ENCODE data around the gene DRC1.

DRC1 gene

DNA sequence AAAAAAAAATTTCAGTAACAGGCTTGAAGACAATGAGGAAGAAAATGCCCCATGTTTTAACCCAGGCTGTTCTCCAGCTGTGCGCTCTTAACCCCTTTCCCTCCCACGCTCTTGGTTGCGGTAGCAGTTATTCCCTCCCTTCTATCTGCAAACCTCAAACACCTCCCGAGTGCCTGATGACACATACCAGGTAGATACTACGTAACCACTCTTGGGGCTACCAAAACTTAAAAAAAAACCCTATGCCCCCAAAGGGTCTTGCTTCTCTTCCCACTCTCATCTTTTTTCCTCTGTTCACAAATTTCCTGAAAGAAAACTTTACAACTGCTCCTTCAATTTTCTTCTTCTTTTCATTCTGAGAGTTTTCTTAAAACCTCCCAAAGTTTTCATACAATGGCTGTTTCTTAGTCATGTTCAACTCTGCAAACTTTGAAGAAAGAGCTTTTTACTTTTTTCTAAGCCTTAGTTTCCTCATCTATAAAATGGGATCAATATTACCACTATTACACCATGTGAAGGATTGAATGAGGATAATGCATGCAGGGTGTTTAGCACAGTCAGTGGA lies 4.9 kb upstream of the DRC1 start:
- no peak for TF ChIP-seq CTCF (IDR thresholded peaks at IDR 0.05; ENCODE audit: low read depth, low read length, missing control alignments)
- no peak overlapping the region for H3K4me3 ChIP-seq (ENCODE audit: low read depth, low read length)
- no peak for DNase-seq (ENCODE audit: low read depth)
- in situ Hi-C loops (cut with HindIII; ENCODE audit: low sequenced_read_pairs), result no loop called here

GRCh38 chr2:26399771-26400376 lies 1.8 kb upstream of the DRC1 start:
- H3K4me3 ChIP-seq (ENCODE audit: low read depth, low read length), result no peak overlapping the region
- in situ Hi-C loops (cut with HindIII; ENCODE audit: low sequenced_read_pairs), result no loop called here
- TF ChIP-seq CTCF (IDR thresholded peaks at IDR 0.05; ENCODE audit: low read depth, low read length, missing control alignments), result no peak
- DNase-seq (ENCODE audit: low read depth), result no peak

GRCh38 chr2:26400723-26401122 lies 997 bp upstream of the DRC1 start:
- no peak for TF ChIP-seq CTCF (IDR thresholded peaks at IDR 0.05; ENCODE audit: low read depth, low read length, missing control alignments)
- no peak overlapping the region for H3K4me3 ChIP-seq (ENCODE audit: low read depth, low read length)
- in situ Hi-C loops (cut with HindIII; ENCODE audit: low sequenced_read_pairs), result no loop called here
- no peak for DNase-seq (ENCODE audit: low read depth)

DNA sequence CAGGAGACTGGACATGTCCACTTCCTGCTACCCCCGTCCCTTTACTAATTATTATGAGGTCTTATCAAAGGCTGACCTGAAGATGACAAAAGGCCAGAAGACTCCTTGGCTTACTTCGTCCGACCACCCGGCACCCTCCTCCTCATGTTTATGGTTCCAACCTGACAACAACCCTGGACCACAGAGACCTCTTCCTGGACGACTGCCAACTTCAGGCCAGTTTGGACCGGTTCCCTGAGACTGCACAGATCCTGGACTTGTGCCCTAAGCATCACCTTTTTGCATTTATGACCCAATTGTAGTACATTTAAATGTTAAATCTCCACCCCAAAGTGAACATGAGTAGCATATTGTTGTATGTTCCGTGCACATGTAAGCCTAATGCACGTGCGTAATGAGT lies 5.8 kb downstream of the DRC1 start:
- H3K4me3 ChIP-seq (ENCODE audit: low read depth, low read length), result no peak overlapping the region
- DNase-seq (ENCODE audit: low read depth), result no peak
- in situ Hi-C loops (cut with HindIII; ENCODE audit: low sequenced_read_pairs), result no loop called here
- TF ChIP-seq CTCF (IDR thresholded peaks at IDR 0.05; ENCODE audit: low read depth, low read length, missing control alignments), result no peak

- in situ Hi-C loops (cut with HindIII; ENCODE audit: low sequenced_read_pairs), result no loop called here
- H3K4me3 ChIP-seq (ENCODE audit: low read depth, low read length), result no peak overlapping the region
- TF ChIP-seq CTCF (IDR thresholded peaks at IDR 0.05; ENCODE audit: low read depth, low read length, missing control alignments), result no peak
- DNase-seq (ENCODE audit: low read depth), result no peak
These were observed 8.1 kb downstream of the DRC1 start for GRCh38 chr2:26409785-26410184.

- H3K4me3 ChIP-seq (ENCODE audit: low read depth, low read length), result no peak overlapping the region
- TF ChIP-seq CTCF (IDR thresholded peaks at IDR 0.05; ENCODE audit: low read depth, low read length, missing control alignments), result no peak
- in situ Hi-C loops (cut with HindIII; ENCODE audit: low sequenced_read_pairs), result no loop called here
- DNase-seq (ENCODE audit: low read depth), result no peak
These were observed 9.1 kb downstream of the DRC1 start for GRCh38 chr2:26410764-26411243.
